Activated naive CD4-positive, alpha-beta T cell treated with anti-CD3 and anti-CD28 coated beads, Interleukin-2, amount 50 U/mL, for 24 hours (primary cell): ENCODE measurements around the gene SHLD1.
A peak's percentile ranks its signal among the peaks of the same experiment; 100 is the strongest.
"Not testable (repeated sequence)": the region's sequence is repeated elsewhere in the genome, so short reads cannot be mapped to it uniquely, and the experiment has no call there.

Experiments
- H3K27ac Mint-ChIP-seq: one replicate; pipeline ENCODE4 v1.8.0; 2021; ENCODE audit warnings: mild to moderate bottlenecking, mixed read lengths
- H3K27me3 Mint-ChIP-seq: one replicate; pipeline ENCODE4 v1.8.0; 2021; ENCODE audit warnings: mixed read lengths
- H3K36me3 Mint-ChIP-seq: one replicate; pipeline ENCODE4 v1.8.0; 2021; ENCODE audit warnings: mixed read lengths
- H3K4me1 Mint-ChIP-seq: one replicate; pipeline ENCODE4 v1.8.0; 2021; ENCODE audit warnings: mixed read lengths
- H3K4me3 Mint-ChIP-seq: one replicate; pipeline ENCODE4 v1.8.0; 2021; ENCODE audit warnings: mild to moderate bottlenecking, mixed read lengths
- H3K9me3 Mint-ChIP-seq: one replicate; pipeline ENCODE4 v1.8.0; 2021; ENCODE audit warnings: mixed read lengths

Gene SHLD1

GRCh38 chr20:5749952-5750779 lies at the start of gene SHLD1:
TSS of gene SHLD1 (plus strand) at chr20:5750401. CDS start at chr20:5772866, 22,465 bp downstream.
- H3K27me3 Mint-ChIP-seq, result no peaks in the 10 kb centered on the region
- H3K9me3 Mint-ChIP-seq, result no peaks in the 10 kb centered on the region
- H3K4me3 Mint-ChIP-seq, result peak within 1 kb of the TSS; percentile 93
- H3K27ac Mint-ChIP-seq, result peak within 1 kb of the TSS; percentile 97
- peaks cover 7% of the 10 kb centered on the region for H3K36me3 Mint-ChIP-seq
- H3K4me1 Mint-ChIP-seq, result peaks cover 30% of the 10 kb centered on the region

- not testable (repeated sequence) for H3K9me3 Mint-ChIP-seq, H3K4me3 Mint-ChIP-seq, H3K4me1 Mint-ChIP-seq, H3K27ac Mint-ChIP-seq, H3K27me3 Mint-ChIP-seq, H3K36me3 Mint-ChIP-seq
These were observed 47.9 kb upstream of the SHLD1 start for GRCh38 chr20:5702339-5702738.

GRCh38 chr20:5703681-5704101 lies 46.5 kb upstream of the SHLD1 start:
- Mint-ChIP-seq H3K36me3 (no peaks in the 10 kb centered on the region), H3K4me3 (no peak overlapping the region), H3K4me1 (no peaks in the 10 kb centered on the region), H3K27me3 (no peaks in the 10 kb centered on the region), H3K9me3 (no peaks in the 10 kb centered on the region), H3K27ac (no peak overlapping the region)

- H3K27me3 Mint-ChIP-seq, result no peaks in the 10 kb centered on the region
- H3K9me3 Mint-ChIP-seq, result no peaks in the 10 kb centered on the region
- H3K27ac Mint-ChIP-seq, result no peak overlapping the region
- no peaks in the 10 kb centered on the region for H3K4me1 Mint-ChIP-seq
- no peaks in the 10 kb centered on the region for H3K36me3 Mint-ChIP-seq
- H3K4me3 Mint-ChIP-seq, result no peak overlapping the region
These were observed 44.4 kb upstream of the SHLD1 start for GRCh38 chr20:5705827-5706226.

- no peak overlapping the region for H3K27ac Mint-ChIP-seq
- H3K27me3 Mint-ChIP-seq, result no peaks in the 10 kb centered on the region
- H3K4me1 Mint-ChIP-seq, result no peaks in the 10 kb centered on the region
- no peaks in the 10 kb centered on the region for H3K9me3 Mint-ChIP-seq
- H3K4me3 Mint-ChIP-seq, result no peak overlapping the region
- H3K36me3 Mint-ChIP-seq, result no peaks in the 10 kb centered on the region
These were observed 43.4 kb upstream of the SHLD1 start for GRCh38 chr20:5706797-5707196.

GRCh38 chr20:5710551-5710950 lies 39.6 kb upstream of the SHLD1 start:
- H3K36me3 Mint-ChIP-seq, result peaks cover 2% of the 10 kb centered on the region
- no peak overlapping the region for H3K4me3 Mint-ChIP-seq
- H3K27me3 Mint-ChIP-seq, result no peaks in the 10 kb centered on the region
- no peaks in the 10 kb centered on the region for H3K9me3 Mint-ChIP-seq
- H3K27ac Mint-ChIP-seq, result no peak overlapping the region
- peaks cover 26% of the 10 kb centered on the region for H3K4me1 Mint-ChIP-seq

- H3K27me3 Mint-ChIP-seq, result no peaks in the 10 kb centered on the region
- H3K9me3 Mint-ChIP-seq, result no peaks in the 10 kb centered on the region
- peak overlapping the region; percentile 88 for H3K27ac Mint-ChIP-seq
- peaks cover 53% of the 10 kb centered on the region for H3K4me1 Mint-ChIP-seq
- peaks cover 2% of the 10 kb centered on the region for H3K36me3 Mint-ChIP-seq
- peak overlapping the region; percentile 51 for H3K4me3 Mint-ChIP-seq
These were observed 35.8 kb upstream of the SHLD1 start for GRCh38 chr20:5714261-5715041.

- H3K27me3 Mint-ChIP-seq, result no peaks in the 10 kb centered on the region
- peak overlapping the region; percentile 51 for H3K4me3 Mint-ChIP-seq
- no peaks in the 10 kb centered on the region for H3K9me3 Mint-ChIP-seq
- peaks cover 2% of the 10 kb centered on the region for H3K36me3 Mint-ChIP-seq
- peaks cover 57% of the 10 kb centered on the region for H3K4me1 Mint-ChIP-seq
- H3K27ac Mint-ChIP-seq, result peak overlapping the region; percentile 88
These were observed 34.9 kb upstream of the SHLD1 start for GRCh38 chr20:5715071-5715841.

GRCh38 chr20:5716953-5717352 lies 33.2 kb upstream of the SHLD1 start:
- no peak overlapping the region for H3K27ac Mint-ChIP-seq
- peaks cover 57% of the 10 kb centered on the region for H3K4me1 Mint-ChIP-seq
- H3K9me3 Mint-ChIP-seq, result no peaks in the 10 kb centered on the region
- H3K36me3 Mint-ChIP-seq, result peaks cover 2% of the 10 kb centered on the region
- no peaks in the 10 kb centered on the region for H3K27me3 Mint-ChIP-seq
- no peak overlapping the region for H3K4me3 Mint-ChIP-seq

- peaks cover 47% of the 10 kb centered on the region for H3K4me1 Mint-ChIP-seq
- H3K36me3 Mint-ChIP-seq, result peaks cover 2% of the 10 kb centered on the region
- no peak overlapping the region for H3K4me3 Mint-ChIP-seq
- H3K27me3 Mint-ChIP-seq, result no peaks in the 10 kb centered on the region
- no peaks in the 10 kb centered on the region for H3K9me3 Mint-ChIP-seq
- H3K27ac Mint-ChIP-seq, result no peak overlapping the region
These were observed 31.2 kb upstream of the SHLD1 start for GRCh38 chr20:5718896-5719595.

GRCh38 chr20:5719861-5720403 lies 30.3 kb upstream of the SHLD1 start:
- Mint-ChIP-seq H3K9me3 (no peaks in the 10 kb centered on the region), H3K4me3 (no peak overlapping the region), H3K27ac (no peak overlapping the region), H3K27me3 (no peaks in the 10 kb centered on the region), H3K4me1 (peaks cover 38% of the 10 kb centered on the region), H3K36me3 (no peaks in the 10 kb centered on the region)

- no peaks in the 10 kb centered on the region for H3K36me3 Mint-ChIP-seq
- no peak overlapping the region for H3K27ac Mint-ChIP-seq
- H3K4me3 Mint-ChIP-seq, result no peak overlapping the region
- no peaks in the 10 kb centered on the region for H3K27me3 Mint-ChIP-seq
- peaks cover 30% of the 10 kb centered on the region for H3K4me1 Mint-ChIP-seq
- no peaks in the 10 kb centered on the region for H3K9me3 Mint-ChIP-seq
These were observed 29.5 kb upstream of the SHLD1 start for GRCh38 chr20:5720696-5721095.

- not testable (repeated sequence) for H3K36me3 Mint-ChIP-seq, H3K4me3 Mint-ChIP-seq, H3K27ac Mint-ChIP-seq, H3K27me3 Mint-ChIP-seq, H3K9me3 Mint-ChIP-seq
- H3K4me1 Mint-ChIP-seq, result peaks cover 23% of the 10 kb centered on the region
These were observed 28.8 kb upstream of the SHLD1 start for GRCh38 chr20:5721356-5721755.

- H3K27me3 Mint-ChIP-seq, result no peaks in the 10 kb centered on the region
- no peaks in the 10 kb centered on the region for H3K9me3 Mint-ChIP-seq
- H3K4me3 Mint-ChIP-seq, result no peak overlapping the region
- no peaks in the 10 kb centered on the region for H3K36me3 Mint-ChIP-seq
- H3K4me1 Mint-ChIP-seq, result peaks cover 14% of the 10 kb centered on the region
- no peak overlapping the region for H3K27ac Mint-ChIP-seq
These were observed 27.3 kb upstream of the SHLD1 start for GRCh38 chr20:5722927-5723326.

GRCh38 chr20:5725183-5725463 lies 25.1 kb upstream of the SHLD1 start:
- H3K9me3 Mint-ChIP-seq, result not testable (repeated sequence)

More at GRCh38 chr20:5725183-5725463, 25.1 kb upstream of the SHLD1 start:
- not testable (repeated sequence) for H3K4me3 Mint-ChIP-seq, H3K27me3 Mint-ChIP-seq, H3K27ac Mint-ChIP-seq, H3K4me1 Mint-ChIP-seq, H3K36me3 Mint-ChIP-seq
